ENCODE results near the gene TOP2B.

GRCh38 chr3:25665315-25666280 is 891 bp upstream of the TOP2B start:
- TF ChIP-seq CTCF (IDR thresholded peaks at IDR 0.05): no peak
- no peak for TF ChIP-seq POLR2A (IDR thresholded peaks at IDR 0.05)
- no peak for TF ChIP-seq POLR2AphosphoS5 (IDR thresholded peaks at IDR 0.05)
- no peak for TF ChIP-seq EP300 (IDR thresholded peaks at IDR 0.05)
